D721Med (cell line): ENCODE data around the gene EPHA1.
"Not testable (repeated sequence)": the region's sequence is repeated elsewhere in the genome, so short reads cannot be mapped to it uniquely, and the experiment has no call there.

Experiments used
- DNase-seq: peaks from one replicate; pipeline ENCODE4 v3.0.0; 2011; ENCODE audit warnings: low spot score; ENCODE audit not compliant: insufficient read length
- FAIRE-seq: peaks from 2 replicates; lab custom pipeline; 2011; peaks lifted over from hg19 to GRCh38; lab: Jason Lieb, UNC
- CTCF ChIP-seq: IDR thresholded peaks from 2 replicates; pipeline ENCODE4 v1.5.1; 2012; ENCODE audit warnings: mild to moderate bottlenecking, control low read depth; ENCODE audit not compliant: insufficient read depth; ENCODE audit errors: missing control alignments

EPHA1 gene

DNA sequence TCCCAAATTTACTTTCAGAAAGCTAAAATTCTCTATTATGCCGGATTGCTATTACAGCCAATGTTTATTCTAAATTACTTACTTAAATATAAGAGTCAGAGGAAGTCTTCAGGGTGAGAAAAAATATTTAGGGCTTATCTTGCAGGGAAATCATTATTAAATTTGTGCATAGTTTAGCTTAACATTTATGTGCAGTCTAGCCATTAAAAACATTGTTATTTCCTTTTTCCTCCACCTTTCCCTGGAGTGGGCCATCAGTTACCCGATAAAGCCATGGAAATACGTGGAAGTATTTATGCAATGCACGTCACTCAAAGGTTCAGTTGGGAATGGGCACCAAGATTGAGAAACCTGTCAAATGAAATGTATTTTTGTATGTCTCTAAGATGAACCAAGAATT, 25.1 kb upstream of the EPHA1 start:
- no peak for DNase-seq
- FAIRE-seq: no peak
- no peak for TF ChIP-seq CTCF

- DNase-seq (no peak), FAIRE-seq (no peak)
- no peak for TF ChIP-seq CTCF
These were observed 22.5 kb upstream of the EPHA1 start for GRCh38 chr7:143431109-143431508.

- no peak for FAIRE-seq
- DNase-seq: no peak
These were observed 21.4 kb upstream of the EPHA1 start for GRCh38 chr7:143429770-143430698.

DNA sequence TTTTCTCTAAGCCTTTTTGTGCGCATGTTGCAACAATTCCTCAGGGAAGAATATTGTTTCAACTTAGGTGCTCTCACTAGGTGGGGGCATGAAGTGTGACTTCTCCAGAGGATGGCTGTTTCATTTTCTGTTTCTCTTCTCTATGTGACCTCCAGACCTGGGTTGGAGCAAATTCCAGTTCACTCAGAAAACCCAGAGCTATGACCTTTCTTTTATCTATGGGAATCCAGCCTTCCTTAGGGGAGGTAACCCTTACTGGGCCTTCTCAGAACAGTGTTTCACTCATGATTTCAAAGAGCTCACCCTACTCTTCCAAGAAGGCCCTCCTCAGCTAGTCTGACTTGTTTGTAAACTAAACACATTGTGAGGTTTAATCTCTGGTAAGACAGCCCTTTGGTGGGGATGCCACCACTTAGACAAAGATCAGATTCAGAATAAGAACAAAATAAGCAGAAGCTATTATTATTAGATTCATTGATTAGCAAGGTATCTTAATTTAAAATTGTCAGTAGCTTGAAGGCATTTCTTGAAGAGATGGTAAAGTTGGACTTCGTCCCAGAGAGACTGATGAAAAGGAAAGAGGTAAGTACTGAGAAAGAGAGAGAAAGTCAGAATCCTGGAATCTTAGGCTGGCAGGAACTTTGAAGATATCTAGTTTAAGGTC, 18.0 kb upstream of the EPHA1 start:
- no peak for DNase-seq
- TF ChIP-seq CTCF: no peak
- FAIRE-seq: no peak

More at GRCh38 chr7:143429770-143430698, 21.4 kb upstream of the EPHA1 start:
- no peak for TF ChIP-seq CTCF

- FAIRE-seq: not testable (repeated sequence)
These were observed 15.8 kb upstream of the EPHA1 start for GRCh38 chr7:143424476-143424875.

GRCh38 chr7:143422033-143422432, 13.4 kb upstream of the EPHA1 start:
- no peak for TF ChIP-seq CTCF
- DNase-seq (no peak), FAIRE-seq (no peak)

More at GRCh38 chr7:143424476-143424875, 15.8 kb upstream of the EPHA1 start:
- not testable (repeated sequence) for DNase-seq

DNA sequence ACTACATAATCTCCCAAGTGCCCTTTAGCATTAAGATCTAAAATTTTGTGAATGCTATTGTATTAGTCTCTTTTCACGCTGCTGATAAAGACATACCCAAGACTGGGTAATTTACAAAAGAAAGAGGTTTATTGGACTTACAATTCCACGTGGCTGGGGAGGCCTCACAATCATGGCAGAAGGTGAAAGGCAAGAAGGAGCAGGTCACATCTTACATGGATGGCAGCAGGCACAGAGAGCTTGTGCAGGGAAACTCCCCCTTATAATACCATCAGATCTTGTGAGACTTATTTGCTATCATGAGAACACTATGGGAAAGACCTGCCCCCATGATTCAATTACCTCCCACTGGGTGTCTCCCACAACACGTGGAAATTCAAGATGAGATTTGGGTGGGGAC, 12.0 kb upstream of the EPHA1 start:
- not testable (repeated sequence) for FAIRE-seq

GRCh38 chr7:143419880-143420279, 11.2 kb upstream of the EPHA1 start:
- no peak for DNase-seq
- no peak for TF ChIP-seq CTCF
- FAIRE-seq: no peak

More for the DNA sequence above, 12.0 kb upstream of the EPHA1 start:
- not testable (repeated sequence) for DNase-seq
